Measurements from ENCODE around the gene STXBP5. TPM values are rescaled to one million over a fixed set of nuclear protein-coding genes. Genes with fewer than 3 reads are reported as not detected.
A peak's percentile ranks its signal among the peaks of the same experiment; 100 is the strongest.

The STXBP5 gene
- polyA plus RNA-seq, 1 of the 3 experiments (the other 2 are of a cell fraction): 9.9 TPM

GRCh38 chr6:147161974-147162495, 42.2 kb upstream of the STXBP5 start:
- H3F3A ChIP-seq (replicated peaks; ENCODE audit: insufficient read depth): peaks cover 16% of the 10 kb centered on the region
- no peaks in the 10 kb centered on the region for H3K9me2 ChIP-seq
- no peaks in the 10 kb centered on the region for H4K20me1 ChIP-seq (ENCODE audit: insufficient read depth)
- no peak overlapping the region for H3K4me2 ChIP-seq
- no peak for DNase-seq
- H3K27me3 ChIP-seq (ENCODE audit: insufficient read depth): no peaks in the 10 kb centered on the region
- CTCF ChIA-PET: no interaction called here
- no peaks in the 10 kb centered on the region for H3K9me3 ChIP-seq
- TF ChIP-seq FOSL2 (IDR thresholded peaks at IDR 0.05; ENCODE audit: borderline replicate concordance, low read depth) (peak; percentile 48; the same call in 1 of the 2 replicates), FOXM1 (IDR thresholded peaks at IDR 0.05; ENCODE audit: low read depth) (no peak), YY1 (IDR thresholded peaks at IDR 0.05; ENCODE audit: low read depth) (no peak), NRF1 (IDR thresholded peaks at IDR 0.05; ENCODE audit: low read depth, low read length) (no peak), MEF2A (IDR thresholded peaks at IDR 0.05; ENCODE audit: borderline replicate concordance, low read depth) (no peak), USF1 (IDR thresholded peaks at IDR 0.05; ENCODE audit: borderline replicate concordance, low read depth) (no peak), TCF12 (IDR thresholded peaks at IDR 0.05) (peak; percentile 56), ELF1 (IDR thresholded peaks at IDR 0.05) (no peak), RAD21 (IDR thresholded peaks at IDR 0.05; ENCODE audit: low read length) (no peak), MAX (IDR thresholded peaks at IDR 0.05; ENCODE audit: low read depth) (no peak), REST (IDR thresholded peaks at IDR 0.05; ENCODE audit: low read depth, low read length) (no peak), IRF3 (IDR thresholded peaks at IDR 0.05; ENCODE audit: low read depth, low read length) (no peak), CTCF (IDR thresholded peaks at IDR 0.05) (no peak), ZBTB33 (IDR thresholded peaks at IDR 0.05; ENCODE audit: borderline replicate concordance, low read depth) (no peak), GATA2 (CRISPR knock-in tag; IDR thresholded peaks at IDR 0.05) (no peak), SIN3A (IDR thresholded peaks at IDR 0.05; ENCODE audit: borderline replicate concordance, low read depth, low read length) (no peak), FOXJ3 (CRISPR knock-in tag; IDR thresholded peaks at IDR 0.05) (no peak), GABPA (IDR thresholded peaks at IDR 0.05; ENCODE audit: low read depth) (no peak), JUND (IDR thresholded peaks at IDR 0.05) (peak; percentile 47; the same call in 1 of the 2 replicates), TEAD4 (IDR thresholded peaks at IDR 0.05; ENCODE audit: borderline replicate concordance, insufficient read depth) (no peak), CHD2 (IDR thresholded peaks at IDR 0.05; ENCODE audit: low read length, partially characterized antibody) (no peak), EP300 (IDR thresholded peaks at IDR 0.05; ENCODE audit: borderline replicate concordance in 1 of 2, low read depth in 1 of 2, low read length in 1 of 2) (no peak), SMC3 (IDR thresholded peaks at IDR 0.05; ENCODE audit: low read depth, low read length) (no peak)
- TF ChIP-seq, protein P1, sequence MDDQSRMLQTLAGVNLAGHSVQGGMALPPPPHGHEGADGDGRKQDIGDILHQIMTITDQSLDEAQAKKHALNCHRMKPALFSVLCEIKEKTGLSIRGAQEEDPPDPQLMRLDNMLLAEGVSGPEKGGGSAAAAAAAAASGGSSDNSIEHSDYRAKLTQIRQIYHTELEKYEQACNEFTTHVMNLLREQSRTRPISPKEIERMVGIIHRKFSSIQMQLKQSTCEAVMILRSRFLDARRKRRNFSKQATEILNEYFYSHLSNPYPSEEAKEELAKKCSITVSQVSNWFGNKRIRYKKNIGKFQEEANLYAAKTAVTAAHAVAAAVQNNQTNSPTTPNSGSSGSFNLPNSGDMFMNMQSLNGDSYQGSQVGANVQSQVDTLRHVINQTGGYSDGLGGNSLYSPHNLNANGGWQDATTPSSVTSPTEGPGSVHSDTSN (IDR thresholded peaks at IDR 0.05): peak; percentile 48
- H3K27ac ChIP-seq (ENCODE audit: low read depth in 2 of 2, low read length in 1 of 2): peak overlapping the region in 1 of 2 experiments; percentile 79; a peak in 2 of 4 replicates
- no peak overlapping the region for H3K4me3 ChIP-seq (ENCODE audit: low read depth in 2 of 2, low read length in 1 of 2)
- H3K79me2 ChIP-seq (ENCODE audit: insufficient read depth): no peaks in the 10 kb centered on the region
- H3K36me3 ChIP-seq (replicated peaks in 1 of 2; ENCODE audit: control insufficient read depth in 1 of 2, insufficient read depth in 2 of 2, low read length in 1 of 2): no peaks in the 10 kb centered on the region
- WGBS (ENCODE audit: low lambda C conversion rate): 25% methylated on average over 4 of the region's 4 CpGs
- no peak overlapping the region for H2AFZ ChIP-seq (ENCODE audit: low read depth)
- no peak overlapping the region for H3K9ac ChIP-seq
- POLR2A ChIA-PET: no interaction called here
- H3K4me1 ChIP-seq (ENCODE audit: control insufficient read depth in 1 of 2, insufficient read depth in 2 of 2, low read depth in 1 of 2, low read length in 1 of 2): peaks cover 0 to 5% of the 10 kb centered on the region in 2 experiments; a peak in 2 of 4 replicates

Measured in SK-N-SH (cell line).